HG03342 (cell line): ENCODE data around the gene SAP25.
A peak's percentile ranks its signal among the peaks of the same experiment; 100 is the strongest.

Source experiments
- ATAC-seq: cut with Tn5 transposase; IDR thresholded peaks from one replicate; pipeline ENCODE4 v1.9.1; 2021; ENCODE audit warnings: mild to moderate bottlenecking, moderate library complexity; ENCODE audit not compliant: unreplicated experiment

SAP25 gene

DNA sequence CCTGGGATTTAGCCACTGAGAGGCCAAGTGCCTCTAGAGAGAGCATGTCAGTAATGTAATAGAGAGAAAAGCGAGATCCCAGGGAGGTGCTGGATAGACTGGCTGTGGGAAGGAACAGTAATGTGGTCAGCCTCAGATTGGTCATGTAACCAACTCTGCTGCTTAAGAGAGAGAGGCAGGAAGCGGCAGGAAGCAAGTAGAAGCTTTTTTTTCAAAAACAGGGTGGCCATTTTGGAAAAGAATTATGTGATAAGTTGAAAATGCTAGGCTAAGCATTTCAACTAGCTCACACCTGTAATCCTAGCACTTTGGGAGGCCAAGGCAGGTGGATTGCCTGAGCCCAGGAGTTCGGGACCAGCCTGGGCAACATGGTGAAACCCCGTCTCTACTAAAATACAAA lies 24.7 kb upstream of the SAP25 start:
- ATAC-seq = no peak

DNA sequence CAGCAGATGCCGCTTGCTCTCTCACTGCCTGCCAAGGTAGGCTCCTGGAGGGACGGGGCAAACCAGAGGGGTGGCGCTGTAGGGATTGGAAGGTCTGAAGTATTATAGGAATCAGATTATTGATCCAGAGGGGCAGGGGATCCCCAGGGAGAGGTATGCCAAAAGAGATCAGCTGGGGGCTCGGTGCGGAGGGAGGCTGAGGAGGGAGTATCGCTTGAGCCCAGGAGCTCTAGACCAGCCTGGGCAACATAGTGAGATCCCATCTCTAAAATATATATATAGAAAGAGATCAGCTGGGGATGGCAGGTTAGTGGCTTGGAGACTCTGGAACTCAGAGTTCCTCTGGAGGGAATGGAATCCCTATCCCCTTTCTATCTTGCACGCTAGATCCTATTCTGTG lies 21.5 kb upstream of the SAP25 start:
- no peak for ATAC-seq

GRCh38 chr7:100591596-100591995 lies 17.9 kb upstream of the SAP25 start:
- ATAC-seq = no peak

DNA sequence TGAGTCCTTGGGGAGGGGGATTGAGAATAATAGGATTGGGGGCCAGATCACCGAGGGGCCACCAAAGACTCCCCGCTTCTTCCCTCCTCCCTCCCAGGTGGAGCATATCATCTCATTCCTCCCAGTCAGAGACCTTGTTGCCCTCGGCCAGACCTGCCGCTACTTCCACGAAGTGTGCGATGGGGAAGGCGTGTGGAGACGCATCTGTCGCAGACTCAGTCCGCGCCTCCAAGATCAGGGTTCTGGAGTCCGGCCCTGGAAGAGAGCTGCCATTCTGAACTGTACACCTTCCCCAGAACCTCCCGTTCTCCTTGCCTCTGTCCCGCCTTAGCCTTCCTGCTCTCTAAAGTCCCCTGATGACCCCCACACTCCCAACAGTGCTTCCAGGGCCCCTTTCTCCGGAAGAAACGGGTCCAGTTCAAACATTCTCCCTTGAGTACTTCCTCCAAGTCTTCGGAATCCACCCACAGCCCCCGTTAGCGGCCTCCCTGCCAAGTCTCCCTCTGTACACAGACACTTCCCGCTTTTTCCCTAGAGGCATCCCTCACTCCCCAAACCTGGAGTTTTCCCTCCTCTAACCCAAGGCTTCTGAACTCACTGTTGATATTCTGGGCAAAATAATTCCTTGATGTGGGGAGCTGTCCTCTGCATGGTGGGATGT lies 16.5 kb upstream of the SAP25 start:
- no peak for ATAC-seq

DNA sequence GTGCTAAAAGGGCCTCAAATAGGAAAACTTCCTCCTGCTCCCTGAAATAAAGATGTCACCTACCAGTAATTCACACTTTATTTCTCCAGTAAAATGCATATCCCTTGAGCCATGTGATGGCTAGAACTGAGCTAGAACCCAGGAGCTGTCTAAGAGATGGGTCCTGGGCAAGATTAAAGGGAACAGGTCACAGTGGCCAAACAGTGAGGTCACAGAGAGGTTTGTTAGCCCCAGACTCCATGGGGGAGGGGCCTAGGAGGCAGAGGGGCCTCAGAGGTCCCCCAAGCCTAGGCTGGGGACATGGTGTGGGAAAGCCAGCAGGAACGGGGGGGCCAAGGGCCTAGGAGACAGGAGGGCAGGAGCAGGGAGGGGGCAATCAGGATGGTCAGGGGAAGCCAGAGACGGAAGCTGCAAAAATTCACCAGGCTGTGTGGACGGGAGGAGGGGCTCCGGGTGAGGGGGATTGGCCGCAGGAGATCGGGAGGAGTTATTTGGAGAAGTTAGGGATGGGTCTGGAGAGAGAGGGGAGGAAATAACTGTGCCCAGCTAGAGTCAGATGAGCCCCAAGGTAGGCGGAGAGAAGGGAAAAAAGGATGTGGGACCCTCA lies 15.7 kb upstream of the SAP25 start:
- no peak for ATAC-seq

DNA sequence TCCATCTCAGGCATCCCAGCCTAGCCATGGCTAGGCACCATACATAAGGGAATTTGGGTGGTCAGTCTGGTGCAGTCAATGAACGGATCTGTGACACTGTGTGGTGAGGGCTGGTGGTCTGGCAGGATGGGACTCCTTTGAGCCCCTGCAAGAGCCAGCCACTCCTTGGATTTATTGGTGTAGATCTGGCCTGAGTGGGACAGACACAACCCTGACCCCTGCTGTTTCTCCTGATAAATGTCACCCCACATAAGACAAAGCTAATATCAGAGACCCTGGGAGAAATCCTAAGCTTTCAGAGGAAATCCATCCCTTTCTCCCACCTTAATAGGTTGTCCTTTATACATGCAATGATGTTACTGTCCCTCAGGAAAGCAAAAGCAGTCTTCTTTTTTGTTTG lies 14.7 kb upstream of the SAP25 start:
- no peak for ATAC-seq

DNA sequence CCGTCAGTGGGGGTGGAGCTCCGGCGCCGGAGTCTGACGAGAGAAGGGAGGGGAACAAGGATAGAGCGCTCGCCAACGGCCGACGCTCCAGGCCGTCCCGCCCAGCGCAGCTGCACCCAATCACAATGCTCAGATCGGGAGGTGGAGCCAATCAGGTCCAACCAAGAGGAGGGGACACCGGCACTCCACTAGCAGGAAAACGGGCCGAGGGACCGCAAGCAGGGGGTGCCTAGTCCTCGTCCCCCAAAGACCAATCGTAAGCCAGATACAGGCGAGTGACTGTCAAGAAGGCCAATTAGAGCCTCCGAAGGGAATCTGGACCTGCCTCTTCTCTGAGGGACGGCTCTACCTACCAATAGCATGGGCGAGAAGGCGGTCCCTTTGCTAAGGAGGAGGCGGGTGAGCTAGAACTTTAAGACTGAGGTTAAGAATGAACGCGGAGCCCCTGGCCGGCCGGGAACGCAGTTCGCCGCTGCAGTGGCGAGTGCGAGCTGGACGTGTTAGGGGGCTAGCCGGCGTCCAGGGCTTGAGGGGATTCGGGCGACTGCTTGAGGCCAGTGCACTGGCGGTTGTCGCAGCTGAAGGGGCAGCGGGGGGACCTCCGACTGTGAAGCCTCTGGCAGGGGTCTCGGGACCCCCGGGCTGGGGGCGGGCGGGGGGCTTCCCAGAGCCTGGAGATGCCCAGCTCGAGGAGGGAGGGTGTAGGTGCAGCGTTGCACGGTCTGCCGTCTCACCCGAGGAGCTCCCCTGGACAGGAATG lies 12.7 kb upstream of the SAP25 start, which contains the start of gene FBXO24:
TSS of gene FBXO24 (plus strand) at position 63 of the 760 bp plus-strand sequence. CDS start at position 361, 298 bp downstream.
- ATAC-seq = peak; percentile 86

DNA sequence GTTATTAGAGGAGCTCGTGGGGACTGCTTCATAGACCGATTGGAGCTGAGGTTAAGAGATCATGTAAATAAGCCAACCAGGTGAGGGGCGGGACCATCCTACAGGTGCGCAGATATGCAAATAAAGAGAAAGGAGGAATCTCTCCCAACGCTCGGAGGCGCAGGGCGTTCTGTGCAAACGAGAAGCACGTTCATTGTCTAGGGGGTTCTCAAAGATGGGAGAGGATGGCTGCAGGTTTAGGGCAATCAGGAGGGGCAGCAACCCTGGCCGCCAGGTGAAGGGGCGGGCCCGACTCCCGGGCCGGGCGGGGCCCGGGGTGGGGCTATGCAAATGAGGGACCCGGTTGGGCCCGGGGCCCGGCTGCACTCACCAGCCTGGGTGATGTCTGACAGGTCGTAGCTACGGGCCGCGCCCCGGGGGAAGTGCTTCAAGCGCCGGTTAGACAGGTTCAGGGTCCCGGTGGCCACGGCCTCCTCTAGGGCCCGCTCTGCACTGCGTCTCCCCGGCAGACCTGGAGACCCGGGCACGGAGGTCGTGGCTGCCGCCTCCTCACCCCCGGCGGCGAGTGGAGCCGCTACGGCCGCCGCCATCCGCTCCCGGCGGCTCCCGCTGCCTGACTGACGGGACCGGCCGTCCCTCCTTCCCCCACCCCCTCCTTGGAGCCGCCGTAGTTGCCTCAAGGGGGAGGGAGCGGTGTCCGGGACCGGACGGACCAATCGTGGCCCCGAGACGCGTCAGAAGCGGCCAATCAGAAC lies 12.0 kb upstream of the SAP25 start, which contains the start of gene LRCH4:
TSS of gene LRCH4 (minus strand) at position 619 of the 755 bp plus-strand sequence. CDS start at position 590, 29 bp downstream.
- peak; percentile 15 for ATAC-seq

- no peak for ATAC-seq
Measured at GRCh38 chr7:100584683-100585510, 11.2 kb upstream of the SAP25 start.

GRCh38 chr7:100584054-100584682 lies 10.5 kb upstream of the SAP25 start:
- ATAC-seq = no peak

DNA sequence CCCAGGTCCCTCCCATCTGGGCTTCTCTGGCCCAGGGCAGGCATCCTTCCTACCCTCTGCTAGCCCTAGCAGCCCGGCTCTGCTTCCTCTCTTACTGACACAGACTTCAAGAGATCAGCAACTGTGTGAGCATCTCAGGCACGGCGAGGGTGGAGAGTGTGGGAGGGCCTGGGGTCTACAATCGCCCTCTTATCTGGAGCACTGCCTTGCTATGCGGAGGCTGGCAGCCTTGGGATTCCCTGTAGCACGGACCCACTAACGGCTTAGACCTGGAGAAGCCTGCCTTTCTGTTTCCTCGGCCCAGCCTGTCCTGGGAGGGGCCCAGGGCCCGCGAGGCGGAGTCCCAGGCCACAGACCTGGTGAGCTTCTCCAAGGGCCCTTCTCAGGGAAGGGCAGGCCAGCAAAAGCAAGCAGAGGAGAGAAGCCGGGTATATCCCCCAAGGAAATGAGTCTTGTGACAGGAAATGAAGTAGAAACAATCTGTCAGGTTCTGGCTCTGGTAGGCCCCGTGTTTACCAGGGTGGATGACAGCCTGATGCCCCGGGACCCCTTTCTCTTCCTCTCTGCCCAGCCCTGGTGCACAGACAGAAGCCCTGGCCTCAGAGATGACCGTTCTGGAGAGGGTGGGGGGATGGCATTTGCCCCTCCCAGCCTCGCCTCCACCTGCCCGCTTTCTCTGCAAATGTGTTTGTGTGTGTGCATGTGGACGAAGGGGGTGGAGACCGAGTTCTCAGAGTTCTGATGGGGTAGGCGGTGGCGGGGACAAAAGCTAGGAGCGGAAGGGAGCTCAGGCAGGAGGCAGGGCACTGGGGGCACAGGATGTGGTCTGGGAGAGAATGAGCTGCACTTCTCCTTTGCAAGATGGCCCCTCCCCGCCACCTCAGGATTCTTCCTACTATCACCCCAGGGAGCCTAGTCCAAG lies 9.7 kb upstream of the SAP25 start:
- ATAC-seq = no peak

- ATAC-seq = no peak
Measured at GRCh38 chr7:100582650-100583049, 8.9 kb upstream of the SAP25 start.

GRCh38 chr7:100582041-100582579 lies 8.4 kb upstream of the SAP25 start:
- ATAC-seq = no peak

- ATAC-seq = no peak
Measured at GRCh38 chr7:100580466-100581283, 7.0 kb upstream of the SAP25 start.

DNA sequence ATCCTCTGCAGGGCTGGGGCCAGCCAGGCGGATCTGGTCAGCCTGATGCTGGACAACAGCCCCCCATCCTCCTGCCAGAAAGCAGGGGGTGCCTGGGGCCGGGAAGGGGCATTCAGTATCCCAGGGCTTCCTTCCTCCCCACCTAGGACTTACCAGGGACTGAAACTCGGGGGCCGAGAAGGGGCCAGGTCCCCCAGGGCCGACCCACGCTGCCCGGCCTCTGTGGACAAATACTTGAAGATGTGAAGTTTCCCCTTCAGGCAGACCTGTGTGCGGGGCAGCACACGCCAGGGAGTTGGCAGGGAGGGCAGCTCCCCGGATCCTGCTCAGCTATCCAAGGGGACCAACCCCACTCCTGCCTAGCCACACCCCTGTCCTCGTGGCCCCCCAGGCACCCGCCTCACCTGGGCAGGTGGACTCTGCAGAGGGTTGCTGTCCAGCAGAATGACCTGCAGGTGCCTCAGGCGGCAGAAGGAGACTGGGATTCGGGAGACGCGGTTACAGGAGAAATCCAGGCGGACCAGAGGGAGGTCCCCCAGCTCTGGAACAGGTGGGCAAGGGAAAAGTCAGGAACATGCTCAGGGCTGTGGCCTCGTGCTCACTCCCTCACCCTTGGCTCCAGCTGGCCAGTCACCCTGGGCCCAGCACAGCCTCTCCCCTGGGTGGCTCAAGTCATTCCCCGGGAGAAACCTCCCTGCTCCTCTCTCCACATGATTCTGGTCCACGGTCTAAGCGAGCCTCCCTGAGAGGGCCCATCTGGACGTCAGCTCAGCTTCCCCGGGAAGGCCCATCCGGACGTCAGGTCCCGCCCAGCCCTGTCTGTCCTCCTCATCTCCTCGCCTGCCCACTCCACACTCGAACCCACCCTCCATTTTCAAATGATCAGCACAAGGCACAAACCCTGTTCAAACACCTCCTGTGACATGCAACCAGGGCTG lies 4.8 kb upstream of the SAP25 start:
- no peak for ATAC-seq

GRCh38 chr7:100577507-100577906 lies 3.8 kb upstream of the SAP25 start:
- ATAC-seq = no peak

DNA sequence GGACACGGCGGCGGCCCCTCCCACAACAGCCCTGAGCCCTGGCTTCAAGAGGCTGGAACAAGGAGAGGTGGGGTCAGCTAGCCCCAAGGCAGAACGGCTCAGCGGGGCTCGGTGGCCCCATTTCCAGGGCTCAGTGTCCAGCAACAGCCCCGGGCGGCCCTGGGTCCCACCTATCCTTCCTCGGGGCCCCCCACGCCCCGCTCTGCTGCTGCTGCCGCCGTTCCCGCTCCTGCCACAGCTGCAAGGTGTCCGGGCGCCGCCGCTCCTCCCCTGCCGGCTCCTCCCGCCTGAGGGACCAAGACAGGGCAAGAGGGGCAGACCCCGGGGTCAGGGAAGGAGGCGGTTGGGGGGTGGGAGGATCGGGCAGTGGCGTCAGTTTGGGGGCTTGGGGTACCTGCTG lies 3.4 kb upstream of the SAP25 start:
- no peak for ATAC-seq
